H1 (cell line): ENCODE results near the gene EIF2AK2. TPM values are rescaled to one million over a fixed set of nuclear protein-coding genes. Genes with fewer than 3 reads are reported as not detected.

Experiments
- CTCF ChIA-PET: fragments of 300-600 bp; sonication (Branson Sonifier 250); formaldehyde crosslinking; loops from one replicate; lab custom pipeline; 2021; ENCODE audit not compliant: partially characterized antibody; lab: Charles Lee
- POLR2A ChIA-PET: fragments of 300-600 bp; sonication (Branson Sonifier 250); formaldehyde crosslinking; loops from one replicate; lab custom pipeline; 2021; ENCODE audit warnings: inconsistent platforms; ENCODE audit not compliant: partially characterized antibody; lab: Charles Lee
- DNase-seq, 2 experiments: peaks; one replicate each; pipeline versions ENCODE4 v3.0.0 to v3.0.0-alpha.2; 2010 to 2022; ENCODE audit warnings: low spot score in 2 of 2, low read depth in 1 of 2, mixed read lengths in 1 of 2
- FAIRE-seq: peaks from 2 replicates; lab custom pipeline; 2011; peaks lifted over from hg19 to GRCh38; lab: Jason Lieb, UNC
- H2AFZ ChIP-seq: 2 replicates; pipeline ENCODE4 v1.8.1; 2012; ENCODE audit warnings: low read length, inconsistent platforms
- H2AK5ac ChIP-seq: 2 replicates; pipeline ENCODE4 v1.6.1; 2013; ENCODE audit warnings: low read depth, low read length
- H2BK120ac ChIP-seq: replicated peaks from 2 replicates; pipeline ENCODE3; 2013; ENCODE audit warnings: low read depth, low read length, inconsistent platforms
- H2BK12ac ChIP-seq: 2 replicates; pipeline ENCODE4 v1.6.1; 2013; ENCODE audit warnings: low read depth, low read length
- H2BK15ac ChIP-seq: 2 replicates; pipeline ENCODE4 v1.6.1; 2013; ENCODE audit warnings: low read length
- H2BK20ac ChIP-seq: 2 replicates; pipeline ENCODE4 v1.6.1; 2013; ENCODE audit warnings: low read length
- H2BK5ac ChIP-seq: 2 replicates; pipeline ENCODE4 v1.6.1; 2013; ENCODE audit warnings: low read depth, low read length
- H3K14ac ChIP-seq: 2 replicates; pipeline ENCODE4 v1.6.1; 2013; ENCODE audit warnings: inconsistent platforms; ENCODE audit not compliant: insufficient read length
- H3K18ac ChIP-seq: 2 replicates; pipeline ENCODE4 v1.6.1; 2013; ENCODE audit warnings: low read length; ENCODE audit errors: extremely low read depth
- H3K23ac ChIP-seq: 2 replicates; pipeline ENCODE4 v1.6.1; 2013; ENCODE audit warnings: inconsistent platforms; ENCODE audit not compliant: insufficient read length
- H3K23me2 ChIP-seq: 2 replicates; pipeline ENCODE4 v1.6.1; 2013; ENCODE audit warnings: low read depth, low read length
- H3K27ac ChIP-seq: 2 replicates; pipeline ENCODE4 v1.6.1; 2011; ENCODE audit warnings: low read depth, low read length, inconsistent platforms
- H3K27me3 ChIP-seq, 4 experiments: replicated peaks in 1 of 4; 1 replicate in 1 of 4; 2 replicates in 3 of 4; pipeline versions ENCODE4 v1.6.1 to v1.8.1; 2011 to 2013; ENCODE audit warnings: low read length in 3 of 4, mild to moderate bottlenecking in 3 of 4, inconsistent platforms in 2 of 4, mixed read lengths in 2 of 4, moderate library complexity in 1 of 4; ENCODE audit not compliant: control insufficient read depth in 3 of 4, insufficient read depth in 3 of 4; ENCODE audit errors: extremely low read depth in 1 of 4
- H3K36me3 ChIP-seq, 4 experiments: 2 replicates each; pipeline versions ENCODE4 v1.6.1 to v1.8.1; 2011 to 2013; ENCODE audit warnings: mild to moderate bottlenecking in 4 of 4, low read length in 3 of 4, moderate library complexity in 2 of 4, control low read depth in 1 of 4, inconsistent platforms in 1 of 4; ENCODE audit not compliant: insufficient read depth in 4 of 4, control insufficient read depth in 2 of 4
- H3K4ac ChIP-seq: replicated peaks from 2 replicates; pipeline ENCODE3; 2013; ENCODE audit warnings: low read length, low read depth, mixed read lengths, inconsistent platforms; ENCODE audit not compliant: insufficient read length
- H3K4me1 ChIP-seq, 4 experiments: replicated peaks in 1 of 4; 1 replicate in 1 of 4; 2 replicates in 3 of 4; pipeline versions ENCODE4 v1.6.1 to v1.8.1; 2011 to 2013; ENCODE audit warnings: low read length in 3 of 4, inconsistent platforms in 2 of 4, mixed read lengths in 1 of 4; ENCODE audit not compliant: insufficient read depth in 4 of 4, control insufficient read depth in 3 of 4
- H3K4me2 ChIP-seq, 2 experiments: 2 replicates each; pipeline versions ENCODE4 v1.6.1 to v1.8.1; 2011 to 2013; ENCODE audit warnings: low read depth in 2 of 2, low read length in 2 of 2, control low read depth in 1 of 2, inconsistent platforms in 1 of 2, mild to moderate bottlenecking in 1 of 2; ENCODE audit not compliant: insufficient read depth in 1 of 2
- H3K4me3 ChIP-seq, 4 experiments: fragments of 200-600, 300-600 bp in 1 of 4; sonication (generic), shearing (Covaris generic), sonication (Bioruptor Twin) in 1 of 4; 2 replicates each; pipeline versions ENCODE4 v1.5.1 to v1.8.1; 2011 to 2016; ENCODE audit warnings: low read length in 4 of 4, low read depth in 3 of 4, control low read depth in 2 of 4, inconsistent platforms in 2 of 4, mild to moderate bottlenecking in 2 of 4, mixed read lengths in 1 of 4, moderate library complexity in 1 of 4; ENCODE audit not compliant: insufficient read depth in 2 of 4; ENCODE audit errors: extremely low read depth in 1 of 4
- H3K56ac ChIP-seq: replicated peaks from 2 replicates; pipeline ENCODE3; 2013; ENCODE audit warnings: low read depth, mild to moderate bottlenecking, mixed read lengths, low read length, inconsistent platforms; ENCODE audit not compliant: insufficient read length
- H3K79me1 ChIP-seq: 2 replicates; pipeline ENCODE4 v1.6.1; 2013; ENCODE audit warnings: low read depth, low read length, control low read depth
- H3K79me2 ChIP-seq, 2 experiments: 2 replicates each; pipeline versions ENCODE4 v1.6.1 to v1.8.1; 2012 to 2013; ENCODE audit warnings: low read length in 2 of 2, mild to moderate bottlenecking in 2 of 2, inconsistent platforms in 1 of 2; ENCODE audit not compliant: insufficient read depth in 2 of 2, control insufficient read depth in 1 of 2
- H3K9ac ChIP-seq, 4 experiments: replicated peaks in 1 of 4; 1 replicate in 1 of 4; 2 replicates in 3 of 4; pipeline versions ENCODE4 v1.6.1 to v1.8.1; 2011 to 2013; ENCODE audit warnings: low read depth in 3 of 4, low read length in 3 of 4, control low read depth in 2 of 4, mild to moderate bottlenecking in 2 of 4, moderate library complexity in 2 of 4, inconsistent platforms in 1 of 4; ENCODE audit errors: extremely low read depth in 1 of 4
- H3K9me3 ChIP-seq, 2 experiments: 2 replicates each; pipeline versions ENCODE4 v1.6.1 to v1.8.1; 2012 to 2013; ENCODE audit warnings: mild to moderate bottlenecking in 2 of 2, moderate library complexity in 2 of 2, control low read depth in 1 of 2, inconsistent platforms in 1 of 2, low read depth in 1 of 2, low read length in 1 of 2, mixed read lengths in 1 of 2; ENCODE audit not compliant: insufficient read depth in 2 of 2
- H4K20me1 ChIP-seq, 2 experiments: replicated peaks in 1 of 2; 2 replicates each; pipeline versions ENCODE3 to v1.8.1; 2011 to 2013; ENCODE audit warnings: inconsistent platforms in 2 of 2, low read length in 2 of 2, mild to moderate bottlenecking in 1 of 2; ENCODE audit not compliant: insufficient read depth in 2 of 2, control insufficient read depth in 1 of 2
- H4K5ac ChIP-seq: 2 replicates; pipeline ENCODE4 v1.6.1; 2013; ENCODE audit warnings: low read length, low read depth, mixed read lengths, inconsistent platforms; ENCODE audit not compliant: insufficient read length
- H4K8ac ChIP-seq: 2 replicates; pipeline ENCODE4 v1.8.0; 2013; ENCODE audit warnings: mild to moderate bottlenecking, moderate library complexity, low read length, inconsistent platforms; ENCODE audit not compliant: insufficient read depth; ENCODE audit errors: extremely low read depth
- H4K91ac ChIP-seq: replicated peaks from 2 replicates; pipeline ENCODE3; 2013; ENCODE audit warnings: low read length, mixed read lengths, inconsistent platforms; ENCODE audit not compliant: insufficient read length
- E2F6 ChIP-seq: IDR thresholded peaks from 2 replicates; pipeline ENCODE4 v1.6.1; 2012; ENCODE audit warnings: inconsistent platforms
- HDAC6 ChIP-seq: IDR thresholded peaks from one replicate; pipeline ENCODE4 v1.7.1; 2012; ENCODE audit warnings: low read depth, mild to moderate bottlenecking, inconsistent platforms, low read length, moderate library complexity
- JUN ChIP-seq: IDR thresholded peaks from 2 replicates; pipeline ENCODE4 v1.6.1; 2011; ENCODE audit warnings: low read depth, mild to moderate bottlenecking, improper control_type of control experiment, low read length
- POU5F1 ChIP-seq: IDR thresholded peaks from 2 replicates; pipeline ENCODE4 v1.6.1; 2011; ENCODE audit warnings: low read depth, mild to moderate bottlenecking, low read length, moderate library complexity
- RBBP5 ChIP-seq: IDR thresholded peaks from 2 replicates; pipeline ENCODE4 v1.7.1; 2012; ENCODE audit warnings: low read depth, mild to moderate bottlenecking, inconsistent platforms, low read length, moderate library complexity, borderline replicate concordance
- SIRT6 ChIP-seq: IDR thresholded peaks from one replicate; pipeline ENCODE4 v1.7.1; 2012; ENCODE audit warnings: low read length, inconsistent platforms
- TCF12 ChIP-seq: IDR thresholded peaks from 2 replicates; pipeline ENCODE4 v1.6.1; 2011; ENCODE audit warnings: low read depth, mild to moderate bottlenecking, low read length
- TEAD4 ChIP-seq: IDR thresholded peaks from 2 replicates; pipeline ENCODE4 v1.6.1; 2012; ENCODE audit warnings: low read depth, low read length, inconsistent platforms, mixed read lengths
- ZNF274 ChIP-seq: IDR thresholded peaks from 2 replicates; pipeline ENCODE4 v1.7.0; 2012; ENCODE audit warnings: low read length, borderline replicate concordance; ENCODE audit errors: extremely low read depth
- WGBS, 2 experiments: shearing (Covaris generic) in 1 of 2; methylation state at CpG; one replicate each; pipeline versions ENCODE4 v1.1.6 to v1.1.7; 2013 to 2015; ENCODE audit warnings: low lambda C conversion rate in 2 of 2, mixed read lengths in 2 of 2, inconsistent platforms in 1 of 2, low coverage in 1 of 2, missing lambda C conversion rate in 1 of 2; ENCODE audit not compliant: insufficient replicate concordance in 2 of 2, insufficient coverage in 1 of 2, insufficient read length in 1 of 2; ENCODE audit errors: extremely low coverage in 1 of 2, missing lambda C conversion rate in 1 of 2; 5-methylcytosine and 5-hydroxymethylcytosine counted together
- polyA plus RNA-seq, 7 experiments: library from polyadenylated mRNA; depleted of rRNA in 3 of 7; stranded (reverse) in 5 of 7; unstranded in 2 of 7; fragments of >200 nt in 5 of 7; fragments of 200-250 nt in 2 of 7; gene quantifications; 1 replicate in 5 of 7; 2 replicates in 1 of 7; 4 replicates in 1 of 7; pipeline versions ENCODE4 v1.2.1 to v1.2.3, GENCODE V29; 2011 to 2013; ENCODE audit warnings: missing spikeins in 2 of 7, mixed read lengths in 2 of 7
- total RNA-seq: library from RNA; stranded (reverse); fragmentation: NEBNext Ultra II Directional; extraction: Animal tissue kit (Norgen Biotek cat#: 25700); gene quantifications from 2 replicates; pipeline ENCODE4 v1.2.1, GENCODE V29; 2021

EIF2AK2 gene
- total and polyA plus RNA-seq, 2 of the 8 experiments (the other 6 are each of a cell fraction or from before 2014, with no cell fraction given), result 13.1 to 46.9 TPM

- Histone ChIP-seq H4K20me1 (peaks cover 0 to 1% of the 10 kb centered on the region in 2 experiments), H3K79me2 (no peaks in the 10 kb centered on the region), H3K4me2 (no peak overlapping the region), H2BK20ac (no peak overlapping the region), H2AK5ac (no peak overlapping the region), H2BK5ac (no peak overlapping the region), H3K9me3 (no peaks in the 10 kb centered on the region), H2BK15ac (no peak overlapping the region), H3K18ac (no peak overlapping the region), H4K5ac (no peak overlapping the region), H3K56ac (no peak overlapping the region), H4K91ac (no peak overlapping the region), H3K4me3 (no peak overlapping the region), H3K27ac (no peak overlapping the region), H3K23ac (no peak overlapping the region), H2AFZ (no peak overlapping the region), H3K36me3 (peaks cover 0 to 3% (median under 1%) of the 10 kb centered on the region in 4 experiments; a peak in 2 of 8 replicates), H4K8ac (no peak overlapping the region), H3K9ac (no peak overlapping the region), H3K27me3 (no peaks in the 10 kb centered on the region), H3K23me2 (no peaks in the 10 kb centered on the region), H2BK120ac (no peak overlapping the region), H3K4ac (no peak overlapping the region), H3K79me1 (no peaks in the 10 kb centered on the region), H3K14ac (no peak overlapping the region), H2BK12ac (no peak overlapping the region), H3K4me1 (no peaks in the 10 kb centered on the region)
- TF ChIP-seq POU5F1 (no peak), ZNF274 (no peak), JUN (no peak), E2F6 (no peak), HDAC6 (no peak), TEAD4 (no peak), TCF12 (no peak), RBBP5 (no peak), SIRT6 (no peak)
- ChIA-PET POLR2A (no interaction called here), CTCF (interaction anchor here (0.8 to 1.4 kb wide), 2 partner anchors 49 to 77 kb away, joined by 4 to 5 read pairs; no protein-coding TSS in a partner anchor)
- DNase-seq (no peak), FAIRE-seq (no peak)
- 85% methylated on average over 5 of the region's 5 CpGs; no CpG with 5 or more reads in 1 of the 2 experiments for WGBS, 2 experiments
These were observed 64.9 kb downstream of the EIF2AK2 start for GRCh38 chr2:37091873-37092272.
